Measurements from ENCODE around the gene SAMD9L.
A peak's percentile ranks its signal among the peaks of the same experiment; 100 is the strongest.
"Not testable (repeated sequence)": the region's sequence is repeated elsewhere in the genome, so short reads cannot be mapped to it uniquely, and the experiment has no call there.

The SAMD9L gene

DNA sequence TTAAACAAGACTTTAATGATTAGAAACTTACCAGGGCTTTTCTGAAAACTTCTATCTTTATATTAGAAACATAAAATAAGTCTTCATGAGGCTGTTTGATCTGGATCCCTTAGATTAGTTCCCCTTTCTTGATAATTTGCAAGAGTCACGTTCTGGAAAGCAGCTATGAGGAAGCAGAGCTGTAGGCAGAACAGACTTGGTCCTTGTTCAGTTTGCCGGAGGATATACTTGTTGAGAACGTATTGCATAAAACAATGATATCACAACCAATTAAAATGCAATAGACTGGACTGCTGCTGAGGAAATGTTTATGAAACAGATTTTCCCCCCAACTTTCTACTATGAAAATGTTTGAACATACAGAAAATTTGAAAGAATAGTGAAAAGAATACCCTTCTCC is 2.8 kb downstream of the SAMD9L start:
- no peak for DNase-seq

DNA sequence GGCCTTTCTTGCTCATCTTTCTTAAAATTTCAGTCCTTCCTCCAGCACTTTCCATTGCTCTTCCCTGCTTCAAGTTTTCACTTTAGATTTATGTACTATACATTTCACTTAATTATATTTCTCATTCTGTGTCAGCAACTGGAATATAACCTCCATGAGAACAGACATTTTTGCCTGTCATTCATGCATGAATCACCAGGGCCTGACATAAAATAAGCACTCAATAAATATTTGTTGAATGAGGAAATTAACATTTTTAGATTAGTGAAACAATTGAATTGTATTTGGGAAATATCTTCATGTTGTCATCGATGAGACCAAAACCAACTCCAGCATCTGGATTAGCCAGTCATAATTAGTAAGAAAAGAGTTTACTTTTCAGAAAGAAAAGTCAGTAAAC is 6.1 kb downstream of the SAMD9L start:
- DNase-seq: no peak

DNA sequence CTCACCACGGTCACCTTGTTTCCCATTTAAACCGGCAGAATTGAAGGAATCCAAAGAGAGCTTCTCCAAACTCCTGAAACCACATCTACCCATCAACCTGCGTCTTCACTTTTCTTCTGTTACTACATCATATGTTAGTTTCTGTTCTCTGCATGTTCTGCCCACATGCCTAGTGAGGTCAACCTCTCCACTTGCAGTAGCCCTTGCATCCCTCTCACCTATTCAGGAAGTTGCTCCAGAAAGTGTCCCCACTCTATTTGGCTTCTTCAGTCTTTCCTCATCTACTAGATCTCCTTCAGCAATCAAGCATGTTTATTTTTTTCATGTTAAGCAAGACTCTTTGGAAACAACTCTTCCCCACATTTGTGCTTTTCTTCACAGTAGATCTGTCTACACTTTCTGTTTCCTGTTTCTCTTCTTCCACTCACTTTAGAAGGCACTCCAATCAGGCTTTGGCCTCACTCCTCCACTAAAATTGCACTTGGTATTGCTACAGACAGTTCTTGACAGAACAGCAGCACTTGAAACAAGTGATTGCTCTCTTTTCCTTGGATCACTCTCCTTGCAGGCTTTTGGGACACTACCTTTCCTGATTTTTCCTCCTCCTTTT is 7.5 kb downstream of the SAMD9L start:
- no peak for DNase-seq

- DNase-seq: no peak
Measured at GRCh38 chr7:93138576-93138975, 9.6 kb downstream of the SAMD9L start.

- no peak for DNase-seq
Measured at GRCh38 chr7:93133005-93133404, 15.2 kb downstream of the SAMD9L start.

- no peak for DNase-seq
Measured at GRCh38 chr7:93132216-93132615, 16.0 kb downstream of the SAMD9L start.

DNA sequence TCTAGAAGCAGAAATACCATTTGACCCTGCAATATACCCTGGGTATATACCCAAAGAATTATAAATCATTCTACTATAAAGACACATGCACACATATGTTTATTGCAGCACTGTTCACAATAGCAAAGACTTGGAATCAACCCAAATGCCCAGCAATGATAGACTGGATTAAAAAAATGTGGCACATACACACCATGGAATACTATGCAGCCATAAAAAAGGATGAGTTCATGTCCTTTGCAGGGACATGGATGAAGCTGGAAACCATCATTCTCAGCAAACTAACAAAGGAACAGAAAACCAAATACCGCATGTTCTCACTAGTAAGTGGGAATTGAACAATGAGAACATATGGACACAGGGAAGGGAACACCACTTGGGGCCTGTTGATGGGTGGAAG is 21.2 kb downstream of the SAMD9L start:
- not testable (repeated sequence) for DNase-seq

DNA sequence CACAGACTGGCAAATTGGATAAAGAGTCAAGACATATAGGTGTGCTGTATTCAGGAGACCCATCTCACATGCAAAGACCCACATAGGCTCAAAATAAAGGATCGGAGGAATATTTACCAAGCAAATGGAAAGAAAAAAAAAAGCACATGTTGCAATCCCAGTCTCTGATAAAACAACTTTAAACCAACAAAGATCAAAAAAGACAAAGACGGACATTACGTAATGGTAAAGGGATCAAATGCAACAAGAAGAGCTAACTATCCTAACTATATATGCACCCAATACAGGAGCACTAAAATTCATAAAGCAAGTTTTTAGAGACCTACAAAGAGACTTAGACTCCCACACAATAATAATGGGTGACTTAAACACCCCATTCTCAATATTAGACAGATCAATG is 24.7 kb downstream of the SAMD9L start:
- DNase-seq: not testable (repeated sequence)

DNA sequence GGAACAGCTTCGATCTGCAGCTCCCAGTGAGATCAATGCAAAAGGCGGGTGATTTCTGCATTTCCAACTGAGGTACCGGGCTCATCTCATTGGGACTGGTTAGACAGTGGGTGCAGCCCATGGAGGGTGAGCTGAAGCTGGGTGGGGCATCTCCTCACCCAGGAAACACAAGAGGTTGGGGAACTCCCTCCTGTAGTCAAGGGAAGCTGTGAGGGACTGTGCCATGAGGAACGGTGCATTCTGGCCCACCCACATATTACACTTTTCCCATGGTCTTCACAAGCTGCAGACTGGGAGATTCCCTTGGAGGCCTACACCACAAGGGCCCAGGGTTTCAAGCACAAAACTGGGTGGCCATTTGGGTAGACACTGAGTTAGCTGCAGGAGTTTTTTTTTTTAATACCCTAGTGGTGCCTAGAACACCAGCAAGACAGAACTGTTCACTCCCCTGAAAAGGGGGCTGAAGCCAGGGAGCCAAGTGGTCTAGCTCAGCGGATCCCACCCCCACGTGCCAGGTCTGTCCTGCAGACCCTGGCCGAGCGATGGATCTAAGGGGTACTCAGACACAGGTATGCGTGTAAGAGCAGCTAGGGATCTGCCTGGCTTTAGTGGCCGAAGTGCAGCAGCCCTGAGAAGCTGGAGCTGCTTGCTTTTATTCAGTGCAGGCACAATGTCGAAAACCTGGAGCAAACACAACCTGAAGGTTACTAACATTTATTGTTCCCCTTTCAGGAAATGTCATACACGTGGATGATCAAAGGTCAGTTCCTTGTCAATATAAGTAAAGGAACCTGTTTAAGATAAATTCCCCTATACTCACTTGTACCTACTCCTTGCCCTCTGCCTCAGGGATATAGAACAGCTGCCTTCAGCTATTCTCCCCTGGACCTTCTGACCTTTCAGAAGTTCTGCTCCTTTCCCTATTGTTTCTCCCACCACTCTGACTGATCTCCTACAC is 27.3 kb downstream of the SAMD9L start:
- DNase-seq: no peak

DNA sequence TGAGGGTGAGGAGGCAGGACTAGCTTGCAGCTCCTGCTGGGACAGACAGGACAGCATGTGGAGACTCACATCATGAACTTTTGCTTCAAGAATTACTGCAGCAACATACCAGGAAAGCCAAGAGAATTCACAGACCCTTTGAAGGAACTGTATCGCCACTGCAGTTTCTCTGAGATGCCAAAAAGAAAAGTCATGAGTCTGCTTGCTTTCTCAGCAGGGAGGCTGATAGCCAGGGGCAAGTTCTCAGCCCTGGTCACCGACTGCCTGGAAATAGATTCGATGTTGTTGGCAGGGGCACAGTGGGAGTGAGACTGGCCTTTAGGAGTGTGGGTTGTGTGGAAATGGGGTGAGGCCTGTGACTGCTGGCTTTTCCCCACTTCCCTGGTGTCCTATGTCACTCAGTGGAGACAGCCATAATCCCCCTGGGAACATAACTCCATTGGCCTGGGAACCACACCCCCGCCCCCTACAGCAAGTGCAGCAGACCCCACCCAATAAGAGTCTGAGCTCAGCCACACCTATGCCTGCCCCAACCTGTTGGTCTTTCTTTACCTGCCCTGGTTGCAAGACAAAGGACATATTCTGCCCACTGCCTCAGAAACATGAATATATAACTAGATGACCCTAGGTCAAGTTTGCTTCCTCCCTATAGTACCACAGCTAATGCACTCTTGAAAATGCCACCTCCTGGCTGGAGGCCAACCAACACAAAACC is 28.8 kb downstream of the SAMD9L start:
- no peak for DNase-seq

GRCh38 chr7:93117852-93118530 is 30.2 kb downstream of the SAMD9L start, which contains the start of gene SAMD9:
Gene SAMD9 (minus strand): TSS chr7:93117979. CDS start chr7:93106097, 11,882 bp downstream.
- DNase-seq: peak; percentile 80

DNA sequence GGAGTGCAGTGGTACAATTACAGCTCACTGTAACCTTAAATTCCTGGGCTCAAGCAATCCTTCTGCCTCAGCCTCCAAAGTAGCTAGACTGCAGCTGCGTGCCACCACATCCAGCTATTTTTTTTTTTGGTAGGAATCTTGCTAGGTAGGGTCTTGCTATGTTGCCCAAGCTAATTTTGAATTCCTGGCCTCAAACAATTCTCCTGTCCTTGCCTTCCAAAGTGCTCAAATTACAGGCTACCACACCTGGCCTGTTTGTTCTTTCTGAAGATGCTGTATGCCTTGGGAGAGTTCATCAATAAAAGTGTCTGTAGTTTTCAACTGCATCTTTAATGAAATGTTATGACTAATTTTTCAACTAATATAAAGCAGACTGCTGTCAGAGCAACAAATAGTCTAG is 30.9 kb downstream of the SAMD9L start:
- no peak for DNase-seq

- no peak for DNase-seq
Measured at GRCh38 chr7:93115796-93116195, 32.4 kb downstream of the SAMD9L start.

DNA sequence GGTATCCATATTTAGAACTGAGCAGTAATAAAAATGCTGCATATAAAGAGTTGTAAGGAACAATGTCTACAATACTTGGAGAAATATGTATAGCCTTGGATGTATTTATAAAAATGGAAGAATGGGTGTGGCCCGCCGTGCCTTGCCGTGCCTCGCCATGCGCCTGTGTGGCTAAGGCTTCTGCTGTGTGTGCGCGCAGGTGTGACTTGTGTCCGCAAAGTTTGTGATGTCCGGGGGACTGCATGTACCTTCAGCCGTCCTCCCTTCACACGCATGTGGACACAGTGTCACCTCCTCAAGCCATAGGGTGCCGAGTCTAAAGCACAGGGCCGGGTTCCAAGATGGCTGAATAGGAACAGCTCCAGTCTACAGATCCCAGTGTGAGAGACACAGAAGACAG is 40.2 kb downstream of the SAMD9L start:
- DNase-seq: no peak

DNA sequence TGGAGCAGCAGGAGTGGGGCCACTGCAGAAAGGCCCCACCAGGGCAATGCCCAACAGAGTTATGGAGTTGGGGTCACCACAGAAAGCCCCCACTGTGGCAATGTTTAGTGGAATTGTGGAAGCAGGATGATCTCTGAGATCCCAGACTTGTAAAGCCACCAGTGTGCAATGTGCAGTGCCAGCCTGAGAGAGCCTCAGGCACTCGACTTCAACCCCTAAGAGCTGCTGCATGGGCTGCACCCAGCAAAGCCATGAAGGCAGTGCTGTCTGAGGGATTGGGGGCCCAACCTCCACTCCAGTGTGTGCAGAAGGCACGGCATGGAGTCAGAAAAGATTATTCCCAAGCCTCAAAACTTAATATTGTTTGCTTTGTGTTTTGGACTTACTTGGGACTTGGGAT is 50.8 kb downstream of the SAMD9L start:
- no peak for DNase-seq

DNA sequence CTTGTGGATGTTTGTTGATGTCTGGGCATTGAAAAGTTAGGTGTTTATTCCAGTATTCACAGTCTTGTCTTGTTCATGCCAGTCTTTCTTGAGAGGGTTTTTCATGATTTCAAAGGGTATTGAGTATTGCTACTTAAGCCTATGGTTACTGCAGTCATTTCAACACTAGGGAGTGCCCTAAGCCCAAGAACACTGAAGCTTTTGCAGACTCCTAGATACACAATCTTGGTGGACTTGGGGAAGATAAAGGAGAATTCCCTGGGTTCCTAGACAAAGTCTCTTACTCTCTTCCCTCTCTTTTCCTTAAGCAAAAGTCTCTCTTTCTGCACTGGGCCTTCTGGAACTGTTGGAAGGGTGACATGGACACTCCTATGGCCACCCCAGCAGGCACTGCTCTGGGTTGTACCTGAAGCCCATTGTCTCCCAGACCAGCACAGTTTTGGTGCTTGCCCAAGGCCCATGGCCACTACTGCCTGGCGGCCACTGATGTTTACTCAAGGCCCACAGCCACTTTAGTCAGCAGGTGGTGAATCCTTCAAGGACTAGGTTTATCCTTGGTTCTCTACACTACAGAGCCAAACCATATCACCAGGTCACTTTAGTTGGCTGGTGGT is 55.3 kb downstream of the SAMD9L start:
- DNase-seq: no peak

Measured in DMS 273 treated with DMSO at 0.1 percent for 48 hours (cell line).